Right atrium auricular region (tissue), 2 donors: ENCODE results near the gene C1QL3. TPM values are rescaled to one million over a fixed set of nuclear protein-coding genes. Genes with fewer than 3 reads are reported as not detected.

Experiments
- DNase-seq: peaks from one replicate; pipeline ENCODE4 v3.0.0-alpha.2; 2019; ENCODE audit warnings: low spot score
- H3K27ac ChIP-seq, 2 donors: fragments of 200-600 bp; sonication (generic); 1 replicate in 1 of 2; 2 replicates in 1 of 2; pipeline ENCODE4 v1.5.1; 2016 to 2019
- H3K27me3 ChIP-seq, 2 donors: fragments of 200-600 bp; sonication (generic); one replicate each; pipeline versions ENCODE4 v1.5.1 to v1.6.0; 2017 to 2019
- H3K36me3 ChIP-seq: fragments of 200-600 bp; sonication (generic); one replicate; pipeline ENCODE4 v1.5.1; 2016
- H3K4me1 ChIP-seq, 2 donors: fragments of 200-600 bp; sonication (generic); one replicate each; pipeline versions ENCODE4 v1.5.1 to v1.6.0; 2017 to 2019
- H3K4me3 ChIP-seq, 2 donors: fragments of 200-600 bp; sonication (generic); 1 replicate in 1 of 2; 2 replicates in 1 of 2; pipeline ENCODE4 v1.5.1; 2017 to 2019; ENCODE audit warnings: mild to moderate bottlenecking in 1 of 2, moderate library complexity in 1 of 2
- H3K9me3 ChIP-seq, 2 donors: fragments of 200-600 bp; sonication (generic); one replicate each; pipeline ENCODE4 v1.5.1; 2019
- total RNA-seq, 2 donors: library from RNA; depleted of rRNA; stranded (reverse); fragments of >200 nt; gene quantifications; one replicate each; pipeline ENCODE4 v1.1.0, GENCODE V29; 2016
- TF ChIP-seq, protein P1 (sequence below), 2 donors: fragments of 200-600 bp; sonication (generic); IDR thresholded peaks; one replicate each; pipeline ENCODE4 v1.5.1; 2019; ENCODE audit warnings: antibody characterized with exemption in 2 of 2

C1QL3 gene
- total RNA-seq, 2 donors from 2014 or later = not detected

DNA sequence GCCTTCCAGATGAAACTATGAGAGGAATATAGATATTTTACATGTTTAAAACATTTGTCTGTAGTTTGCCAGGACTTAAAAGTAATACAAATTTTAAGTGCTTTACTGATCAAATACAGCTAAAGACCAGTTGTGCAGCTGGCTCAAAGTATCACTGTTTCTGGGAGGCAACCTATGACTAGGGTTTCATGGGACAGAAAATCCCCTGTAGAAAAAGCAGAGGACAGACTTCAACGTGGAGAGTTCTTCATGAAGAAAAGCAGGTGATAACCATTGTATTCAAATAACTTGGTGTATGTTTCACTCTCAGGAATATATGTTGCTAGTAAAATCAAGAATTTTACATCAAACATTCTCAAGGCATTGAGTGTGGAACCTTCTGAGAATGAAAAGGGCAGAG lies 43.9 kb downstream of the C1QL3 start:
- TF ChIP-seq, protein P1, sequence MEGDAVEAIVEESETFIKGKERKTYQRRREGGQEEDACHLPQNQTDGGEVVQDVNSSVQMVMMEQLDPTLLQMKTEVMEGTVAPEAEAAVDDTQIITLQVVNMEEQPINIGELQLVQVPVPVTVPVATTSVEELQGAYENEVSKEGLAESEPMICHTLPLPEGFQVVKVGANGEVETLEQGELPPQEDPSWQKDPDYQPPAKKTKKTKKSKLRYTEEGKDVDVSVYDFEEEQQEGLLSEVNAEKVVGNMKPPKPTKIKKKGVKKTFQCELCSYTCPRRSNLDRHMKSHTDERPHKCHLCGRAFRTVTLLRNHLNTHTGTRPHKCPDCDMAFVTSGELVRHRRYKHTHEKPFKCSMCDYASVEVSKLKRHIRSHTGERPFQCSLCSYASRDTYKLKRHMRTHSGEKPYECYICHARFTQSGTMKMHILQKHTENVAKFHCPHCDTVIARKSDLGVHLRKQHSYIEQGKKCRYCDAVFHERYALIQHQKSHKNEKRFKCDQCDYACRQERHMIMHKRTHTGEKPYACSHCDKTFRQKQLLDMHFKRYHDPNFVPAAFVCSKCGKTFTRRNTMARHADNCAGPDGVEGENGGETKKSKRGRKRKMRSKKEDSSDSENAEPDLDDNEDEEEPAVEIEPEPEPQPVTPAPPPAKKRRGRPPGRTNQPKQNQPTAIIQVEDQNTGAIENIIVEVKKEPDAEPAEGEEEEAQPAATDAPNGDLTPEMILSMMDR (IDR thresholded peaks at IDR 0.05) = no peak
- no peak for DNase-seq
- H3K9me3 ChIP-seq = no peaks in the 10 kb centered on the region
- no peak overlapping the region for H3K4me3 ChIP-seq
- no peak overlapping the region for H3K27ac ChIP-seq
- no peaks in the 10 kb centered on the region for H3K27me3 ChIP-seq
- no peaks in the 10 kb centered on the region for H3K4me1 ChIP-seq
- H3K36me3 ChIP-seq = no peaks in the 10 kb centered on the region

DNA sequence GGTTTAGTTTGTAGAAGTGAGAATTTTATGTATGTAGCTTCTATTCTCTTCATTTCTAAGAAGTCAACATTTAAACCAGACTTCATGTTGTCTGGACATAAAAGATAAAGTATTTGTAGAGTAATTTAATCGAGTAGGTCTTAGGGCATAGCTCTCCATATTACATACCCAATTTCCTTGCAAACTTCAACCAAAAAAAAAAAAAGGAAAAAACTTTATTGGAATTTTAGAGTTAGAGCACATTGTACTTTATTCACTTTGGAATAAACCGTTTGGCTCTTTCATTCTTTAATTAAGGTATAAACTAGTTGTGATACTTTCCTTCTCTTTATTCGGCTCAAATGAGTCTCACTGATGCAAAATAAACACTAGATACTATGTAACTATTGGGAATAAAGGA lies 48.9 kb downstream of the C1QL3 start:
- no peak for DNase-seq
- Histone ChIP-seq H3K27ac (no peak overlapping the region), H3K9me3 (no peaks in the 10 kb centered on the region), H3K36me3 (no peaks in the 10 kb centered on the region), H3K4me3 (no peak overlapping the region), H3K27me3 (no peaks in the 10 kb centered on the region), H3K4me1 (no peaks in the 10 kb centered on the region)
- TF ChIP-seq, protein P1 (IDR thresholded peaks at IDR 0.05) = no peak

GRCh38 chr10:16470747-16471146 lies 50.9 kb downstream of the C1QL3 start:
- Histone ChIP-seq H3K27ac (no peak overlapping the region), H3K36me3 (no peaks in the 10 kb centered on the region), H3K4me3 (no peak overlapping the region), H3K27me3 (no peaks in the 10 kb centered on the region), H3K9me3 (no peaks in the 10 kb centered on the region), H3K4me1 (no peaks in the 10 kb centered on the region)
- TF ChIP-seq, protein P1 (IDR thresholded peaks at IDR 0.05) = no peak
- no peak for DNase-seq

- TF ChIP-seq, protein P1 (IDR thresholded peaks at IDR 0.05) = no peak
- Histone ChIP-seq H3K4me1 (no peaks in the 10 kb centered on the region), H3K27me3 (no peaks in the 10 kb centered on the region), H3K9me3 (no peaks in the 10 kb centered on the region), H3K27ac (no peak overlapping the region), H3K36me3 (no peaks in the 10 kb centered on the region), H3K4me3 (no peak overlapping the region)
- DNase-seq = no peak
Observed at GRCh38 chr10:16466001-16466400, 55.7 kb downstream of the C1QL3 start.

Other genes starting within 250 kb of the C1QL3 start
- gene PTER, start 84.9 kb downstream of the C1QL3 start, total RNA-seq = 10 to 100 TPM in 1 of 2 donors, 1 to 10 TPM in 1; 7.5 to 15.2 TPM